Activated T-helper 1 cell treated with anti-CD3 and anti-CD28 coated beads, Interleukin-2, amount 50 U/mL, for 16 hours (primary cell): ENCODE data around the gene SLC22A5.
"Not testable (repeated sequence)": the region's sequence is repeated elsewhere in the genome, so short reads cannot be mapped to it uniquely, and the experiment has no call there.

Experiments
- DNase-seq, 2 donors: peaks; one replicate each; pipeline ENCODE4 v3.0.0-alpha.2; 2020; ENCODE audit warnings: low read depth in 1 of 2, low spot score in 1 of 2

SLC22A5 gene

GRCh38 chr5:132426525-132427138 lies 57.1 kb downstream of the SLC22A5 start:
- DNase-seq: peak; percentile 36 to 48

GRCh38 chr5:132427281-132428146 lies 58.0 kb downstream of the SLC22A5 start:
- peak in 1 of 2 donors; percentile 38 for DNase-seq

GRCh38 chr5:132428147-132428482 lies 58.6 kb downstream of the SLC22A5 start:
- no peak for DNase-seq

- no peak for DNase-seq
These were observed 59.3 kb downstream of the SLC22A5 start for GRCh38 chr5:132428484-132429462.

GRCh38 chr5:132429463-132430440 lies 60.2 kb downstream of the SLC22A5 start:
- no peak for DNase-seq

GRCh38 chr5:132430746-132431145 lies 61.2 kb downstream of the SLC22A5 start:
- no peak for DNase-seq

GRCh38 chr5:132431632-132432031 lies 62.1 kb downstream of the SLC22A5 start:
- no peak for DNase-seq

GRCh38 chr5:132433141-132433540 lies 63.6 kb downstream of the SLC22A5 start:
- no peak for DNase-seq

GRCh38 chr5:132434416-132435286 lies 65.1 kb downstream of the SLC22A5 start:
- DNase-seq: no peak

- no peak for DNase-seq
These were observed 65.9 kb downstream of the SLC22A5 start for GRCh38 chr5:132435447-132435846.

GRCh38 chr5:132435886-132436285 lies 66.4 kb downstream of the SLC22A5 start:
- no peak for DNase-seq

GRCh38 chr5:132436936-132437335 lies 67.4 kb downstream of the SLC22A5 start:
- no peak for DNase-seq

GRCh38 chr5:132437604-132438266 lies 68.2 kb downstream of the SLC22A5 start:
- DNase-seq: peak in 1 of 2 donors; percentile 25

- not testable (repeated sequence) for DNase-seq
These were observed 68.7 kb downstream of the SLC22A5 start for GRCh38 chr5:132438267-132438645.

GRCh38 chr5:132438917-132439316 lies 69.4 kb downstream of the SLC22A5 start:
- DNase-seq: no peak

GRCh38 chr5:132439521-132440089 lies 70.1 kb downstream of the SLC22A5 start:
- no peak for DNase-seq

- no peak for DNase-seq
These were observed 74.6 kb downstream of the SLC22A5 start for GRCh38 chr5:132444061-132444460.
